GM12864 (cell line): Measurements from ENCODE around the gene FIZ1.

Experiments used
- DNase-seq: peaks from one replicate; pipeline ENCODE4 v3.0.0-alpha.2; 2011; ENCODE audit warnings: low read depth
- H3K4me3 ChIP-seq: 2 replicates; pipeline ENCODE4 v1.5.1; 2011; ENCODE audit warnings: mild to moderate bottlenecking, low read depth, low read length, control low read depth
- TF ChIP-seq, protein P1 (sequence below): IDR thresholded peaks from 2 replicates; pipeline ENCODE4 v1.5.1; 2011; ENCODE audit warnings: low read depth, mild to moderate bottlenecking, moderate library complexity, low read length, control low read depth, inconsistent platforms; ENCODE audit errors: missing control alignments

Gene FIZ1

GRCh38 chr19:55594996-55595545 is 4.2 kb downstream of the FIZ1 start:
- TF ChIP-seq, protein P1, sequence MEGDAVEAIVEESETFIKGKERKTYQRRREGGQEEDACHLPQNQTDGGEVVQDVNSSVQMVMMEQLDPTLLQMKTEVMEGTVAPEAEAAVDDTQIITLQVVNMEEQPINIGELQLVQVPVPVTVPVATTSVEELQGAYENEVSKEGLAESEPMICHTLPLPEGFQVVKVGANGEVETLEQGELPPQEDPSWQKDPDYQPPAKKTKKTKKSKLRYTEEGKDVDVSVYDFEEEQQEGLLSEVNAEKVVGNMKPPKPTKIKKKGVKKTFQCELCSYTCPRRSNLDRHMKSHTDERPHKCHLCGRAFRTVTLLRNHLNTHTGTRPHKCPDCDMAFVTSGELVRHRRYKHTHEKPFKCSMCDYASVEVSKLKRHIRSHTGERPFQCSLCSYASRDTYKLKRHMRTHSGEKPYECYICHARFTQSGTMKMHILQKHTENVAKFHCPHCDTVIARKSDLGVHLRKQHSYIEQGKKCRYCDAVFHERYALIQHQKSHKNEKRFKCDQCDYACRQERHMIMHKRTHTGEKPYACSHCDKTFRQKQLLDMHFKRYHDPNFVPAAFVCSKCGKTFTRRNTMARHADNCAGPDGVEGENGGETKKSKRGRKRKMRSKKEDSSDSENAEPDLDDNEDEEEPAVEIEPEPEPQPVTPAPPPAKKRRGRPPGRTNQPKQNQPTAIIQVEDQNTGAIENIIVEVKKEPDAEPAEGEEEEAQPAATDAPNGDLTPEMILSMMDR: no peak
- H3K4me3 ChIP-seq: no peak overlapping the region
- DNase-seq: no peak

DNA sequence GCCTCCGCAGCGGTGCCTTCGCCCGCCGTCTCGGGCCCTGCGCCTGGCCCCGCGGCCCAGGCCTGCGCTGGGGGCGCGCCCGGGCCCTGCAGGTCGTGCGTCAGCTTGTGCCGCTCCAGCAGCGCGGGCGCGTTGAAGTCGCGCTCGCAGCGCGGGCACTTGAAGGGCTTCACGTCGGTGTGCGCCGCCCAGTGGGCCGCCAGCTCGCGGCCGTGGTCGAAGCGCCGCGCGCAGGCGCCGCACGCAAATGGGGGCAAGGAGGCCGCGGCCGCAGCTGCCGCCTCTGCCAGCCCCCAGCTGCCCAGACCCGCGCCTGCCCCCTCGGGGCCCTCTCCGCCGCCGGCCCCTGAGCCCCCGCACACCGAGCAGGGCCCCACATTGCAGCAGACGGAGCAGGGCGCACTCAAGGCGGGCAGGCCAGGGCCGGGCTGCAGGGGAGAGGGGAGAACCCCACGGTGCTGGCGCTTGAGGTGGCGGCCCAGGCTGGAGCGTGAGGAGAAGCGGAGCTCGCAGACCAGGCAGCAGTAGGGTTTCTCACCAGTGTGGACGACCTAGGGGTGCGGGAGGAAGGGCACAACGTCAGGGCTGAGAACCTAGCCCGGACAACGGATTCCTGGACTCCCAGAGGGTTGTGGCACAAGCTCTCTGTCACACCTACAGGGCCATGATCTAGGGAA is 6.1 kb downstream of the FIZ1 start:
- no peak for DNase-seq
- TF ChIP-seq, protein P1: no peak
- H3K4me3 ChIP-seq: no peak overlapping the region

- TF ChIP-seq, protein P1: no peak
- no peak overlapping the region for H3K4me3 ChIP-seq
Measured at GRCh38 chr19:55592391-55593090, 6.8 kb downstream of the FIZ1 start.

GRCh38 chr19:55591555-55591954 is 7.8 kb downstream of the FIZ1 start:
- TF ChIP-seq, protein P1: no peak
- DNase-seq: no peak
- no peak overlapping the region for H3K4me3 ChIP-seq

More at GRCh38 chr19:55592391-55593090, 6.8 kb downstream of the FIZ1 start:
- DNase-seq: no peak

GRCh38 chr19:55590617-55591016 is 8.7 kb downstream of the FIZ1 start:
- no peak overlapping the region for H3K4me3 ChIP-seq
- TF ChIP-seq, protein P1: no peak
- DNase-seq: no peak

DNA sequence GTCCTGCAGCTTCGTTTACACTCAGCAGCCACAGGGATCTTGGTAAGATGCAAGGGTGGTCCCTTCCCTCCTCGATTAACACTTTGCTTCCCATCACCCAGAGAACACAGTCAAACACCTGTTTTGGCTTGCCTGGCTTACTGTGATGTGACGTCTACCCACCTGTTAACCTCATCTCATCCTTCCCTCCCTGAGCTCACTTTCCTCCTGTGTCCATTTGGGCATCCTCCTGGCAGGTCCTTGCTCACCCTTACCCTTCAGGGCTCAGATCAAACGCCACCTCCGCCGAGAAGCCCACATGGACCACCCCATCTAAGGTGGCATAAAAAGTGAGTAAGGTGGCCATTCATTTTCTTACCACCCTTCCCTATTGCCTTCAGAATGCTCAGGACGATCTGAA is 9.2 kb downstream of the FIZ1 start:
- no peak for DNase-seq
- H3K4me3 ChIP-seq: no peak overlapping the region
- TF ChIP-seq, protein P1: no peak
